H9 (cell line): ENCODE results near the gene CFAP299. TPM values are rescaled to one million over a fixed set of nuclear protein-coding genes. Genes with fewer than 3 reads are reported as not detected.

ENCODE experiments used
- DNase-seq: peaks from one replicate; pipeline ENCODE4 v3.0.0-alpha.2; 2017
- H2AFZ ChIP-seq: one replicate; pipeline ENCODE4 v1.6.1; 2013; ENCODE audit warnings: mild to moderate bottlenecking, low read length, control low read depth, moderate library complexity
- H2AK5ac ChIP-seq: 2 replicates; pipeline ENCODE4 v1.6.1; 2013; ENCODE audit warnings: low read length, control low read depth, mixed read lengths; ENCODE audit not compliant: insufficient read length
- H2BK120ac ChIP-seq: one replicate; pipeline ENCODE4 v1.6.1; 2013; ENCODE audit warnings: low read depth, mild to moderate bottlenecking, low read length, control low read depth, inconsistent platforms; ENCODE audit not compliant: poor library complexity, severe bottlenecking
- H2BK12ac ChIP-seq: 2 replicates; pipeline ENCODE4 v1.6.1; 2013; ENCODE audit warnings: low read length, control low read depth, mixed read lengths, low read depth; ENCODE audit not compliant: insufficient read length
- H2BK15ac ChIP-seq: 2 replicates; pipeline ENCODE4 v1.6.1; 2013; ENCODE audit warnings: low read depth, low read length, control low read depth
- H2BK20ac ChIP-seq: one replicate; pipeline ENCODE4 v1.6.1; 2013; ENCODE audit warnings: low read depth, mild to moderate bottlenecking, low read length, control low read depth, inconsistent platforms; ENCODE audit not compliant: poor library complexity, severe bottlenecking
- H2BK5ac ChIP-seq: 2 replicates; pipeline ENCODE4 v1.6.1; 2013; ENCODE audit warnings: low read length, control low read depth, mixed read lengths; ENCODE audit not compliant: insufficient read length
- H3K14ac ChIP-seq: 2 replicates; pipeline ENCODE4 v1.6.1; 2013; ENCODE audit warnings: low read length, control low read depth; ENCODE audit not compliant: insufficient read depth
- H3K18ac ChIP-seq: 2 replicates; pipeline ENCODE4 v1.6.1; 2013; ENCODE audit warnings: low read depth, mild to moderate bottlenecking, mixed read lengths, low read length, control low read depth; ENCODE audit not compliant: insufficient read length
- H3K23ac ChIP-seq: 2 replicates; pipeline ENCODE4 v1.6.1; 2013; ENCODE audit warnings: low read length, control low read depth, mixed read lengths, low read depth; ENCODE audit not compliant: insufficient read length
- H3K23me2 ChIP-seq: 2 replicates; pipeline ENCODE4 v1.6.1; 2013; ENCODE audit warnings: low read depth, mild to moderate bottlenecking, mixed read lengths, low read length, control low read depth; ENCODE audit not compliant: insufficient read length, poor library complexity, severe bottlenecking
- H3K27ac ChIP-seq: 2 replicates; pipeline ENCODE4 v1.5.1; 2013; ENCODE audit warnings: low read length, control low read depth, mixed read lengths, low read depth; ENCODE audit not compliant: insufficient read length
- H3K27me3 ChIP-seq: 2 replicates; pipeline ENCODE4 v1.6.1; 2013; ENCODE audit warnings: low read length, control low read depth, inconsistent platforms; ENCODE audit not compliant: insufficient read depth
- H3K4ac ChIP-seq: 2 replicates; pipeline ENCODE4 v1.6.1; 2013; ENCODE audit warnings: low read depth, mild to moderate bottlenecking, control low read depth, inconsistent platforms, low read length, moderate library complexity
- H3K4me1 ChIP-seq: 2 replicates; pipeline ENCODE4 v1.6.1; 2013; ENCODE audit warnings: low read length, control low read depth, inconsistent platforms; ENCODE audit not compliant: insufficient read depth
- H3K4me2 ChIP-seq: 2 replicates; pipeline ENCODE4 v1.6.1; 2013; ENCODE audit warnings: low read length, control low read depth, mixed read lengths; ENCODE audit not compliant: insufficient read length, insufficient read depth
- H3K56ac ChIP-seq: 2 replicates; pipeline ENCODE4 v1.6.1; 2013; ENCODE audit warnings: low read depth, mild to moderate bottlenecking, mixed read lengths, low read length, control low read depth; ENCODE audit not compliant: insufficient read length
- H3K79me1 ChIP-seq: 2 replicates; pipeline ENCODE4 v1.6.1; 2013; ENCODE audit warnings: low read depth, mild to moderate bottlenecking, moderate library complexity, low read length, control low read depth, inconsistent platforms; ENCODE audit not compliant: insufficient read depth, poor library complexity, severe bottlenecking
- H3K79me2 ChIP-seq: 2 replicates; pipeline ENCODE4 v1.6.1; 2013; ENCODE audit warnings: low read length, control low read depth, inconsistent platforms; ENCODE audit not compliant: insufficient read depth
- H3K9ac ChIP-seq: 2 replicates; pipeline ENCODE4 v1.6.1; 2013; ENCODE audit warnings: low read length, control low read depth, mixed read lengths; ENCODE audit not compliant: insufficient read length; ENCODE audit errors: extremely low read depth
- H3K9me3 ChIP-seq: one replicate; pipeline ENCODE4 v1.6.1; 2013; ENCODE audit warnings: low read depth, low read length, inconsistent platforms; ENCODE audit not compliant: control insufficient read depth
- H3T11ph ChIP-seq: one replicate; pipeline ENCODE4 v1.6.1; 2013; ENCODE audit warnings: mild to moderate bottlenecking, low read length, control low read depth, inconsistent platforms
- H4K20me1 ChIP-seq: one replicate; pipeline ENCODE4 v1.6.1; 2013; ENCODE audit not compliant: control insufficient read depth, insufficient read length, insufficient read depth
- H4K5ac ChIP-seq: 2 replicates; pipeline ENCODE4 v1.6.1; 2013; ENCODE audit warnings: low read depth, mild to moderate bottlenecking, mixed read lengths, low read length, control low read depth; ENCODE audit not compliant: insufficient read length
- H4K8ac ChIP-seq: replicated peaks from 2 replicates; pipeline ENCODE4 v1.6.1; 2013; ENCODE audit warnings: low read length, control low read depth, mixed read lengths, low read depth; ENCODE audit not compliant: insufficient read length
- H4K91ac ChIP-seq: 2 replicates; pipeline ENCODE4 v1.6.1; 2013; ENCODE audit warnings: low read depth, mild to moderate bottlenecking, moderate library complexity, mixed read lengths, low read length, control low read depth; ENCODE audit not compliant: insufficient read length
- H3K27ac Mint-ChIP-seq, 3 experiments: 2 replicates in 2 of 3; 3 replicates in 1 of 3; pipeline ENCODE4 v1.8.0; 2020 to 2021; ENCODE audit warnings: mixed read lengths in 3 of 3, mild to moderate bottlenecking in 1 of 3, moderate library complexity in 1 of 3
- H3K27me3 Mint-ChIP-seq: 2 replicates; pipeline ENCODE4 v1.8.0; 2021; ENCODE audit warnings: low read depth, mild to moderate bottlenecking, moderate library complexity, mixed read lengths
- H3K36me3 Mint-ChIP-seq, 3 experiments: 2 replicates in 2 of 3; 3 replicates in 1 of 3; pipeline ENCODE4 v1.8.0; 2020 to 2021; ENCODE audit warnings: low read depth in 3 of 3, mixed read lengths in 3 of 3; ENCODE audit not compliant: insufficient read depth in 1 of 3
- H3K4me1 Mint-ChIP-seq, 2 experiments: 2 replicates each; pipeline ENCODE4 v1.8.0; 2020; ENCODE audit warnings: mixed read lengths in 2 of 2
- H3K4me3 Mint-ChIP-seq, 2 experiments: 2 replicates in 1 of 2; 3 replicates in 1 of 2; pipeline ENCODE4 v1.8.0; 2020 to 2021; ENCODE audit warnings: mild to moderate bottlenecking in 2 of 2, mixed read lengths in 2 of 2, moderate library complexity in 1 of 2
- H3K9me3 Mint-ChIP-seq, 2 experiments: 2 replicates in 1 of 2; 3 replicates in 1 of 2; pipeline ENCODE4 v1.8.0; 2020; ENCODE audit warnings: mild to moderate bottlenecking in 2 of 2, mixed read lengths in 2 of 2, moderate library complexity in 1 of 2
- total RNA-seq: library from RNA; stranded (reverse); gene quantifications from 2 replicates; pipeline ENCODE4 v1.2.1, GENCODE V29; 2021
- TF ChIP-seq, protein P1 (sequence below): fragments of 200-600 bp; sonication (generic); conservative IDR thresholded peaks from 3 replicates; pipeline ENCODE4 v1.8.0; 2021; ENCODE audit warnings: antibody characterized with exemption, mild to moderate bottlenecking

The CFAP299 gene
- total RNA-seq, 1 experiment from 2014 or later, result not detected

- Histone ChIP-seq H3K23me2 (no peaks in the 10 kb centered on the region), H3K56ac (no peak overlapping the region), H3K23ac (no peak overlapping the region), H3K9me3 (no peaks in the 10 kb centered on the region), H2BK20ac (no peak overlapping the region), H2BK120ac (no peak overlapping the region), H3K27ac (no peak overlapping the region), H3K79me1 (no peaks in the 10 kb centered on the region), H2BK15ac (no peak overlapping the region), H4K8ac (no peak overlapping the region), H3K79me2 (no peaks in the 10 kb centered on the region), H2BK12ac (no peak overlapping the region), H3K4ac (no peak overlapping the region), H2AFZ (no peak overlapping the region), H3K4me1 (no peaks in the 10 kb centered on the region), H3K9ac (no peak overlapping the region), H4K5ac (no peak overlapping the region), H4K20me1 (no peaks in the 10 kb centered on the region), H3K14ac (no peak overlapping the region), H3K18ac (no peak overlapping the region), H2BK5ac (no peak overlapping the region), H3T11ph (no peak overlapping the region), H2AK5ac (no peak overlapping the region), H4K91ac (no peak overlapping the region), H3K27me3 (no peaks in the 10 kb centered on the region), H3K4me2 (no peak overlapping the region)
- no peaks in the 10 kb centered on the region for H3K4me1 Mint-ChIP-seq
- TF ChIP-seq, protein P1, sequence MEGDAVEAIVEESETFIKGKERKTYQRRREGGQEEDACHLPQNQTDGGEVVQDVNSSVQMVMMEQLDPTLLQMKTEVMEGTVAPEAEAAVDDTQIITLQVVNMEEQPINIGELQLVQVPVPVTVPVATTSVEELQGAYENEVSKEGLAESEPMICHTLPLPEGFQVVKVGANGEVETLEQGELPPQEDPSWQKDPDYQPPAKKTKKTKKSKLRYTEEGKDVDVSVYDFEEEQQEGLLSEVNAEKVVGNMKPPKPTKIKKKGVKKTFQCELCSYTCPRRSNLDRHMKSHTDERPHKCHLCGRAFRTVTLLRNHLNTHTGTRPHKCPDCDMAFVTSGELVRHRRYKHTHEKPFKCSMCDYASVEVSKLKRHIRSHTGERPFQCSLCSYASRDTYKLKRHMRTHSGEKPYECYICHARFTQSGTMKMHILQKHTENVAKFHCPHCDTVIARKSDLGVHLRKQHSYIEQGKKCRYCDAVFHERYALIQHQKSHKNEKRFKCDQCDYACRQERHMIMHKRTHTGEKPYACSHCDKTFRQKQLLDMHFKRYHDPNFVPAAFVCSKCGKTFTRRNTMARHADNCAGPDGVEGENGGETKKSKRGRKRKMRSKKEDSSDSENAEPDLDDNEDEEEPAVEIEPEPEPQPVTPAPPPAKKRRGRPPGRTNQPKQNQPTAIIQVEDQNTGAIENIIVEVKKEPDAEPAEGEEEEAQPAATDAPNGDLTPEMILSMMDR, result no peak
- no peaks in the 10 kb centered on the region for H3K27me3 Mint-ChIP-seq
- no peak for DNase-seq
- H3K27ac Mint-ChIP-seq, result no peak overlapping the region
- peaks cover 7 to 20% (median 8%) of the 10 kb centered on the region in 3 experiments for H3K36me3 Mint-ChIP-seq
- H3K9me3 Mint-ChIP-seq, result peaks cover 17 to 19% of the 10 kb centered on the region in 2 experiments
- H3K4me3 Mint-ChIP-seq, result no peak overlapping the region
Observed at GRCh38 chr4:80903020-80903419, 567.5 kb downstream of the CFAP299 start.
